Mucosa of gallbladder (tissue), 1 donor: ENCODE results near the gene FYN. TPM values are rescaled to one million over a fixed set of nuclear protein-coding genes. Genes with fewer than 3 reads are reported as not detected.
"Not testable (repeated sequence)": the region's sequence is repeated elsewhere in the genome, so short reads cannot be mapped to it uniquely, and the experiment has no call there.

Experiments used
- DNase-seq: peaks from one replicate; pipeline ENCODE4 v3.0.0-alpha.2; 2020; ENCODE audit warnings: low spot score
- total RNA-seq: library from RNA; stranded (reverse); gene quantifications from one replicate; pipeline ENCODE4 v1.2.1, GENCODE V29; 2021
- donor health status: DM: no; HTN: no; CAD: no.

FYN gene
- total RNA-seq, 1 donor from 2014 or later, result 75.0 TPM

- DNase-seq, result no peak
Observed at GRCh38 chr6:111791415-111791814, 81.8 kb downstream of the FYN start.

- DNase-seq, result no peak
Observed at GRCh38 chr6:111789598-111789997, 83.7 kb downstream of the FYN start.

- no peak for DNase-seq
Observed at GRCh38 chr6:111788379-111789276, 84.6 kb downstream of the FYN start.

GRCh38 chr6:111786151-111786550 is 87.1 kb downstream of the FYN start:
- not testable (repeated sequence) for DNase-seq

- DNase-seq, result no peak
Observed at GRCh38 chr6:111784433-111784832, 88.8 kb downstream of the FYN start.

- no peak for DNase-seq
Observed at GRCh38 chr6:111782887-111783466, 90.3 kb downstream of the FYN start.

GRCh38 chr6:111782192-111782809 is 91.0 kb downstream of the FYN start:
- DNase-seq, result no peak

- DNase-seq, result peak; percentile 43
Observed at GRCh38 chr6:111781041-111781708, 92.1 kb downstream of the FYN start.

GRCh38 chr6:111780393-111780792 is 92.9 kb downstream of the FYN start:
- DNase-seq, result no peak

- no peak for DNase-seq
Observed at GRCh38 chr6:111779660-111780059, 93.6 kb downstream of the FYN start.

GRCh38 chr6:111779031-111779430 is 94.2 kb downstream of the FYN start:
- no peak for DNase-seq

GRCh38 chr6:111777357-111777756 is 95.9 kb downstream of the FYN start:
- no peak for DNase-seq

GRCh38 chr6:111776236-111777221 is 96.7 kb downstream of the FYN start:
- no peak for DNase-seq

GRCh38 chr6:111775145-111775922 is 97.9 kb downstream of the FYN start:
- no peak for DNase-seq

GRCh38 chr6:111774346-111774703 is 98.9 kb downstream of the FYN start:
- DNase-seq, result no peak

GRCh38 chr6:111773501-111774345 is 99.5 kb downstream of the FYN start:
- DNase-seq, result no peak

- no peak for DNase-seq
Observed at GRCh38 chr6:111772381-111772780, 100.9 kb downstream of the FYN start.

- DNase-seq, result no peak
Observed at GRCh38 chr6:111771629-111772028, 101.6 kb downstream of the FYN start.

- no peak for DNase-seq
Observed at GRCh38 chr6:111771094-111771432, 102.2 kb downstream of the FYN start.
